Tibial nerve (tissue), 4 donors: Measurements from ENCODE around the gene CFAP20DC. TPM values are rescaled to one million over a fixed set of nuclear protein-coding genes. Genes with fewer than 3 reads are reported as not detected.
"Not testable (repeated sequence)": the region's sequence is repeated elsewhere in the genome, so short reads cannot be mapped to it uniquely, and the experiment has no call there.

Source experiments
- DNase-seq, 2 donors: peaks; one replicate each; pipeline ENCODE4 v3.0.0-alpha.2; 2019; ENCODE audit warnings: low spot score in 2 of 2
- H3K27ac ChIP-seq, 4 donors: fragments of 200-600 bp; sonication (generic) in 3 of 4; one replicate each; pipeline ENCODE4 v1.5.1; 2017 to 2019; ENCODE audit warnings: mild to moderate bottlenecking in 1 of 4
- H3K27me3 ChIP-seq, 2 donors: fragments of 200-600 bp; sonication (generic) in 1 of 2; one replicate each; pipeline versions ENCODE4 v1.5.1 to v1.6.0; 2017 to 2019
- H3K36me3 ChIP-seq, 3 donors: fragments of 200-600 bp; sonication (generic); one replicate each; pipeline ENCODE4 v1.5.1; 2018 to 2019
- H3K4me1 ChIP-seq, 4 donors: fragments of 200-600 bp; sonication (generic) in 3 of 4; one replicate each; pipeline ENCODE4 v1.5.1; 2017 to 2019
- H3K4me3 ChIP-seq, 4 donors: fragments of 200-600 bp; sonication (generic) in 3 of 4; one replicate each; pipeline ENCODE4 v1.5.1; 2017 to 2019; ENCODE audit warnings: mild to moderate bottlenecking in 1 of 4, moderate library complexity in 1 of 4
- H3K9me3 ChIP-seq, 4 donors: fragments of 200-600 bp; sonication (generic) in 3 of 4; one replicate each; pipeline ENCODE4 v1.5.1; 2017 to 2019
- EP300 ChIP-seq, 2 donors: sonication (generic); formaldehyde crosslinking; IDR thresholded peaks; one replicate each; pipeline ENCODE4 v1.6.1; 2017; ENCODE audit warnings: antibody characterized with exemption in 2 of 2, mild to moderate bottlenecking in 1 of 2
- POLR2A ChIP-seq, 2 donors: fragments of 450-650 bp; IDR thresholded peaks; one replicate each; pipeline ENCODE4 v1.6.1; 2017; ENCODE audit warnings: antibody characterized with exemption in 2 of 2, mild to moderate bottlenecking in 2 of 2, moderate library complexity in 2 of 2
- WGBS, 2 donors: methylation state at CpG; one replicate each; pipeline ENCODE4 v1.1.5; 2018; 5-methylcytosine and 5-hydroxymethylcytosine counted together
- total RNA-seq, 4 donors: library from RNA; depleted of rRNA; stranded (reverse); fragments of >200 nt; gene quantifications; one replicate each; pipeline ENCODE4 v1.1.0, GENCODE V29; 2016
- TF ChIP-seq, protein P1 (sequence below), 5 experiments: fragments of 200-600 bp in 3 of 5; fragments of 450-650 bp in 2 of 5; sonication (generic) in 3 of 5; IDR thresholded peaks; one replicate each; pipeline ENCODE4 v1.5.1; 2016 to 2019; ENCODE audit warnings: antibody characterized with exemption in 5 of 5, mild to moderate bottlenecking in 3 of 5, moderate library complexity in 2 of 5

Gene CFAP20DC
- total RNA-seq, 4 donors from 2014 or later, result 1.3 to 2.0 (median 1.7) TPM

DNA sequence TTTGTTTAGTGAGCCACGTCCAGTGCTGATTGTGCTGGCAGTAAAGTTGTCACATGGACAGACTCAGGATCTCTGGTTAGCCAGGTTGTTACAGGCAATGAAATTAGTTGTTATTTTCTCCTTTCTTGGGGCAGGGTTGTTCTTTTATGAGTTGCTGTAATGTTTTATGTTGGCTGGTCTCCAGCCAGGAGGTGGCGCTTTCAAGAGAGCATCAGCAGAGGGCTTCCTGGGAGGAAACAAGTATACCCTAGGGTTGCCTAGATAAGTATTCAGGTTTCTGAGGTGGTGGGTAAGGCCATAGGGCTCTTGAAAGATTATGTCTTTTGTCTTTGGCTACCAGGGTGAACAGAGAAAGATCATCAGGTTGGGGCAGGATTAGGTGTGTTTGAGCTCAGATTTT, 14.5 kb upstream of the CFAP20DC start:
- Histone ChIP-seq H3K4me1 (no peaks in the 10 kb centered on the region), H3K9me3 (peaks cover 0 to 9% (median 1%) of the 10 kb centered on the region in 4 donors), H3K27ac (no peak overlapping the region), H3K36me3 (no peaks in the 10 kb centered on the region), H3K27me3 (no peaks in the 10 kb centered on the region), H3K4me3 (no peak overlapping the region)
- 75 to 92% methylated on average over 2 of the region's 2 CpGs for WGBS, 2 donors
- TF ChIP-seq POLR2A (IDR thresholded peaks at IDR 0.05), result no peak
- TF ChIP-seq EP300 (IDR thresholded peaks at IDR 0.05), result no peak
- TF ChIP-seq, protein P1, sequence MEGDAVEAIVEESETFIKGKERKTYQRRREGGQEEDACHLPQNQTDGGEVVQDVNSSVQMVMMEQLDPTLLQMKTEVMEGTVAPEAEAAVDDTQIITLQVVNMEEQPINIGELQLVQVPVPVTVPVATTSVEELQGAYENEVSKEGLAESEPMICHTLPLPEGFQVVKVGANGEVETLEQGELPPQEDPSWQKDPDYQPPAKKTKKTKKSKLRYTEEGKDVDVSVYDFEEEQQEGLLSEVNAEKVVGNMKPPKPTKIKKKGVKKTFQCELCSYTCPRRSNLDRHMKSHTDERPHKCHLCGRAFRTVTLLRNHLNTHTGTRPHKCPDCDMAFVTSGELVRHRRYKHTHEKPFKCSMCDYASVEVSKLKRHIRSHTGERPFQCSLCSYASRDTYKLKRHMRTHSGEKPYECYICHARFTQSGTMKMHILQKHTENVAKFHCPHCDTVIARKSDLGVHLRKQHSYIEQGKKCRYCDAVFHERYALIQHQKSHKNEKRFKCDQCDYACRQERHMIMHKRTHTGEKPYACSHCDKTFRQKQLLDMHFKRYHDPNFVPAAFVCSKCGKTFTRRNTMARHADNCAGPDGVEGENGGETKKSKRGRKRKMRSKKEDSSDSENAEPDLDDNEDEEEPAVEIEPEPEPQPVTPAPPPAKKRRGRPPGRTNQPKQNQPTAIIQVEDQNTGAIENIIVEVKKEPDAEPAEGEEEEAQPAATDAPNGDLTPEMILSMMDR (IDR thresholded peaks at IDR 0.05), result no peak
- DNase-seq, result no peak

DNA sequence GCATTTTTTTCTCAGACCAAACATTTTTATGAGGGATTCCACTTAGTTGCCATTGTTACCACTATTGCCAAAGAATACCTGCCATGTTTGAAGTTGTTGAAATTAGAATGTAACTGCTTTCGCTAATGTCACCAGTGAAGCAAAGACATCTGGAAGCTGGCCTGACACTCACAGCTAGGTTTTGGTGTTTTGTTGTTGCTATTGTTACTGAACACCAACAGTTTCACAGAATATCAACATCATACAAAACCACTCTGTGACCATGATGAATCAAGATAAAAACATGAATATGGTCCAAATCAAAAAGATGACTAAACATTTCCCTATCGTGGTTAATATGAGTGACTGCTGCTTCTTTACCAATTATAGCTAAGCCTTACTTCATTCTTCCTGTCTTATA, 6.9 kb upstream of the CFAP20DC start:
- no peaks in the 10 kb centered on the region for H3K36me3 ChIP-seq
- H3K4me1 ChIP-seq, result no peaks in the 10 kb centered on the region
- no peak overlapping the region for H3K27ac ChIP-seq
- no peaks in the 10 kb centered on the region for H3K27me3 ChIP-seq
- TF ChIP-seq POLR2A (IDR thresholded peaks at IDR 0.05) (no peak), EP300 (IDR thresholded peaks at IDR 0.05) (no peak)
- TF ChIP-seq, protein P1 (IDR thresholded peaks at IDR 0.05), result no peak
- H3K9me3 ChIP-seq, result no peaks in the 10 kb centered on the region
- DNase-seq, result no peak
- WGBS, 2 donors, result 83% methylated on average over 2 of the region's 2 CpGs
- H3K4me3 ChIP-seq, result no peak overlapping the region

DNA sequence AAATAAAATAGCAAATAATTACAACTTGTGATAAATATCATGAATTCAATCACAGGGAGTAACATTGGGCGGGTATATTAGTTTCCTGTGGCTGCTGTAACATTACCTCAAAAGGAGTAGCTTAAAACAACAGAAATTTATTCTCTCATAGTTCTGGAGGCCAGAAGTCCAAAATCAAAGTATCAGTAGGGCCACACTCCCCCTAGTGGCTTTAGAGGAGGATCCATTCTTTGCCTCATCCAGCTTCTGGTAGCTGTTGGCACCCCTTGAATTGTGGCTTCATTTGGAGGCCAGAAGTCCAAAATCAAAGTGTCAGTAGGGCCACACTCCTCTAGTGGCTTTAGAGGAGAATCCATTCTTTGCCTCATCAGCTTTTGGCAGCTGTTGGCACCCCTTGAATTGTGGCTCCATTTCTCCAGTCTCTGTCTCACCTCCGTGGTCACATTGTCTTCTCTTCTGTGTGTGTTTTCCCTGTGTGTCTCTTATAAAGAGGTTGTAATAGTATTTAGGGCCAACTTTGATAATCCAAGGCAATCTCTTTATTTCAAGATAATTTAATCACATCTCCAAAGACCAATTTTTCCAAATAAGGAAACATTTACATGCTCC, 3.1 kb upstream of the CFAP20DC start:
- H3K27ac ChIP-seq, result no peak overlapping the region
- no peak for DNase-seq
- H3K27me3 ChIP-seq, result no peaks in the 10 kb centered on the region
- H3K9me3 ChIP-seq, result no peaks in the 10 kb centered on the region
- WGBS, 2 donors, result 69 to 74% methylated on average over 2 of the region's 2 CpGs
- TF ChIP-seq, protein P1 (IDR thresholded peaks at IDR 0.05), result peak in 4 of 5 experiments; percentile 18 to 36 (median 22)
- TF ChIP-seq EP300 (IDR thresholded peaks at IDR 0.05), result no peak
- TF ChIP-seq POLR2A (IDR thresholded peaks at IDR 0.05), result no peak
- H3K4me1 ChIP-seq, result peaks cover 0 to 6% (median 0%) of the 10 kb centered on the region in 4 donors
- no peak overlapping the region for H3K4me3 ChIP-seq
- no peaks in the 10 kb centered on the region for H3K36me3 ChIP-seq

DNA sequence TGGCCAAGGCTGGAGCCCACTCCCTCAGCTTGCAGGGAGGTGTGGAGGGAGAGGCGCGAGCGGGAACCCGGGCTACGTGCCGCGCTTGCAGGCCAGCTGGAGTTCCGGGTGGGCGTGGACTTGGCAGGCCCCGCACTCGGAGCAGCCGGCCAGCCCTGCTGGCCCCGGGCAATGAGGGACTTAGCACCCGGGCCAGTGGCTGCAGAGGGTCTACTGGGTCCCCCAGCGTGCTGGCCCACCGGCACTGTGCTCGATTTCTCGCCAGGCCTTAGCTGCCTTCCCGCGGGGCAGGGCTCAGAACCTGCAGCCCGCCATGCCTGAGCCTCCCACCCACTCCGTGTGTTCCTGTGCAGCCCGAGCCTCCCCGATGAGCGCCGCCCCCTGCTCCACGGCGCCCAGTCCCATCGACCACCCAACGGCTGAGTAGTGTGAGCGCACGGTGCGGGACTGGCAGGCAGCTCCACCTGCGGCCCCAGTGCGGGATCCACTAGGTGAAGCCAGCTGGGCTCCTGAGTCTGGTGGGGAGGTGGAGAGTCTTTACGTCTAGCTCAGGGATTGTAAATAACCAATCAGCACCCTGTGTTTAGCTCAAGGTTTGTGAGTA, 1.1 kb upstream of the CFAP20DC start:
- H3K9me3 ChIP-seq, DNase-seq, H3K4me3 ChIP-seq, H3K4me1 ChIP-seq, H3K36me3 ChIP-seq, H3K27ac ChIP-seq, H3K27me3 ChIP-seq: not testable (repeated sequence)
- WGBS, 2 donors, result 98 to 99% methylated on average over 18 to 34 of the region's 36 CpGs

DNA sequence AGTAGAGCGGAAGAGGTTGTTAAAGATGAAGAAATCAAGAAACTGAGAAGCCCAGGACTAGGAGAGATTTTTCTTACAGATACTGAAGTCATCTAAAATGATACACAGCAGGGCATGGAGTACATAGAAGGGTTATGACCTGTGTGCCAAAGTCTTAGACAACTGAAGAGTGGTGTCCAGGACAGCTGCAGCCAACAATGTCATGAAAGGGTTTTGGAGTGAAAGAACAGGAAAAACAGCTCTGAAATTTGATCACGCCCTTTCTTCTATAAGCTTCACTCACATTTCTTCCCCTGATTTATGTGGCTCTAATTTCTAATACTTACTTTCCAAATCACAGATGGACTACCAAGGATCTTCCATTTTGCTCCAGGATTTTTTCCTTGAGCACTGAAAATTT, 3.0 kb downstream of the CFAP20DC start:
- no peaks in the 10 kb centered on the region for H3K36me3 ChIP-seq
- no peak for DNase-seq
- no peaks in the 10 kb centered on the region for H3K9me3 ChIP-seq
- WGBS, 2 donors, result 94 to 97% methylated on average over 2 of the region's 2 CpGs
- H3K27ac ChIP-seq, result no peak overlapping the region
- H3K4me1 ChIP-seq, result peaks cover 0 to 6% (median 0%) of the 10 kb centered on the region in 4 donors
- no peaks in the 10 kb centered on the region for H3K27me3 ChIP-seq
- H3K4me3 ChIP-seq, result no peak overlapping the region
- TF ChIP-seq EP300 (IDR thresholded peaks at IDR 0.05), result no peak
- TF ChIP-seq POLR2A (IDR thresholded peaks at IDR 0.05), result no peak
- TF ChIP-seq, protein P1 (IDR thresholded peaks at IDR 0.05), result no peak
